BLaER1 treated with 17β-estradiol and CSF1 and Interleukin-3, amounts not matched to agents 10 nM and 100 nM (cell line): ENCODE data around the gene PCDHGB6.
"Not testable (repeated sequence)": the region's sequence is repeated elsewhere in the genome, so short reads cannot be mapped to it uniquely, and the experiment has no call there.

Experiments used
- H3K27ac ChIP-seq, 11 experiments: shearing (Covaris generic); formaldehyde crosslinking; 2 replicates each; pipeline ENCODE4 v1.8.1; 2022
- H3K27me3 ChIP-seq, 11 experiments: shearing (Covaris generic); formaldehyde crosslinking; 2 replicates each; pipeline ENCODE4 v1.8.1; 2022
- H3K36me3 ChIP-seq, 11 experiments: shearing (Covaris generic); formaldehyde crosslinking; 2 replicates each; pipeline ENCODE4 v1.8.1; 2022
- H3K4me1 ChIP-seq, 10 experiments: shearing (Covaris generic); formaldehyde crosslinking; 2 replicates each; pipeline ENCODE4 v1.8.1; 2022
- H3K4me2 ChIP-seq, 11 experiments: shearing (Covaris generic); formaldehyde crosslinking; 2 replicates each; pipeline ENCODE4 v1.8.1; 2022
- H3K4me3 ChIP-seq, 10 experiments: shearing (Covaris generic); formaldehyde crosslinking; 2 replicates each; pipeline ENCODE4 v1.8.1; 2022
- H3K9ac ChIP-seq, 11 experiments: shearing (Covaris generic); formaldehyde crosslinking; 2 replicates each; pipeline ENCODE4 v1.8.1; 2022
- H3K9me3 ChIP-seq, 11 experiments: shearing (Covaris generic); formaldehyde crosslinking; replicated peaks in 1 of 11; 2 replicates each; pipeline ENCODE4 v1.8.1; 2022
- H4K20me1 ChIP-seq, 11 experiments: shearing (Covaris generic); formaldehyde crosslinking; 2 replicates each; pipeline ENCODE4 v1.8.1; 2022
- Cebpa-rat ChIP-seq, 11 experiments: shearing (Covaris generic); IDR thresholded peaks; 2 replicates each; pipeline ENCODE4 v1.8.1; 2022

PCDHGB6 gene

GRCh38 chr5:141388661-141389060, 19.2 kb upstream of the PCDHGB6 start:
- peak; percentile 55 to 97 (median 80); a peak in 19 of 22 replicates for TF ChIP-seq Cebpa-rat (IDR thresholded peaks at IDR 0.05)
- no peak overlapping the region for H3K27ac ChIP-seq
- peaks cover 0 to 14% (median 2%) of the 10 kb centered on the region in 10 experiments; a peak in 7 of 20 replicates for H3K4me1 ChIP-seq
- no peaks in the 10 kb centered on the region; a peak in 1 of 22 replicates for H3K27me3 ChIP-seq
- peaks cover 0 to 5% (median 0%) of the 10 kb centered on the region in 11 experiments; a peak in 1 of 22 replicates for H3K36me3 ChIP-seq
- no peak overlapping the region for H3K9ac ChIP-seq
- H3K4me2 ChIP-seq = no peak overlapping the region
- H3K9me3 ChIP-seq = peaks cover 58 to 73% (median 66%) of the 10 kb centered on the region in 11 experiments
- H3K4me3 ChIP-seq = no peak overlapping the region
- no peaks in the 10 kb centered on the region for H4K20me1 ChIP-seq

GRCh38 chr5:141389153-141390042, 18.4 kb upstream of the PCDHGB6 start:
- Histone ChIP-seq H4K20me1 (no peaks in the 10 kb centered on the region), H3K27ac (peak overlapping the region in 1 of 11 experiments; percentile 44; a peak in 1 of 22 replicates), H3K4me3 (no peak overlapping the region), H3K9ac (no peak overlapping the region), H3K4me1 (peaks cover 0 to 14% (median 2%) of the 10 kb centered on the region in 10 experiments; a peak in 7 of 20 replicates), H3K36me3 (peaks cover 0 to 5% (median 0%) of the 10 kb centered on the region in 11 experiments; a peak in 1 of 22 replicates), H3K27me3 (no peaks in the 10 kb centered on the region; a peak in 1 of 22 replicates), H3K4me2 (peak overlapping the region in 3 of 11 experiments; percentile 29 to 46 (median 42); a peak in 6 of 22 replicates), H3K9me3 (peaks cover 58 to 73% (median 66%) of the 10 kb centered on the region in 11 experiments)
- TF ChIP-seq Cebpa-rat (IDR thresholded peaks at IDR 0.05) = no peak

GRCh38 chr5:141392429-141393198, 15.2 kb upstream of the PCDHGB6 start, which contains the start of gene PCDHGA8:
PCDHGA8 (plus strand) TSS chr5:141392633; CDS start chr5:141392814, 181 bp downstream.
- Histone ChIP-seq H3K27ac (no peak within 1 kb of the TSS), H3K9ac (no peak within 1 kb of the TSS), H4K20me1 (no peaks in the 10 kb centered on the region), H3K27me3 (no peaks in the 10 kb centered on the region; a peak in 1 of 22 replicates), H3K4me1 (peaks cover 0 to 14% (median 2%) of the 10 kb centered on the region in 10 experiments; a peak in 7 of 20 replicates), H3K4me3 (0 out of 20 replicates have a peak within 1 kb of the TSS, but pooled peaks of 1 of the 10 experiments have one; percentile 8), H3K4me2 (no peak within 1 kb of the TSS), H3K9me3 (peaks cover 57 to 75% (median 66%) of the 10 kb centered on the region in 11 experiments), H3K36me3 (peaks cover 0 to 5% (median 0%) of the 10 kb centered on the region in 11 experiments; a peak in 1 of 22 replicates)
- no peak for TF ChIP-seq Cebpa-rat (IDR thresholded peaks at IDR 0.05)

GRCh38 chr5:141393267-141393666, 14.6 kb upstream of the PCDHGB6 start:
- no peaks in the 10 kb centered on the region for H4K20me1 ChIP-seq
- 0 out of 20 replicates have a peak overlapping the region, but pooled peaks of 1 of the 10 experiments have one; percentile 8 for H3K4me3 ChIP-seq
- H3K27ac ChIP-seq = no peak overlapping the region
- peaks cover 58 to 78% (median 66%) of the 10 kb centered on the region in 11 experiments for H3K9me3 ChIP-seq
- no peak overlapping the region for H3K9ac ChIP-seq
- peaks cover 0 to 14% (median 2%) of the 10 kb centered on the region in 10 experiments; a peak in 7 of 20 replicates for H3K4me1 ChIP-seq
- no peaks in the 10 kb centered on the region; a peak in 1 of 22 replicates for H3K27me3 ChIP-seq
- H3K36me3 ChIP-seq = peaks cover 0 to 5% (median 0%) of the 10 kb centered on the region in 11 experiments; a peak in 1 of 22 replicates
- H3K4me2 ChIP-seq = no peak overlapping the region
- TF ChIP-seq Cebpa-rat (IDR thresholded peaks at IDR 0.05) = no peak

GRCh38 chr5:141394401-141395187, 13.2 kb upstream of the PCDHGB6 start:
- Histone ChIP-seq H3K4me1 (peaks cover 0 to 14% (median 2%) of the 10 kb centered on the region in 10 experiments; a peak in 7 of 20 replicates), H3K9me3 (peaks cover 57 to 78% (median 66%) of the 10 kb centered on the region in 11 experiments)
- H3K27ac ChIP-seq, H3K4me2 ChIP-seq, H3K4me3 ChIP-seq, H3K27me3 ChIP-seq, H3K36me3 ChIP-seq, H4K20me1 ChIP-seq, H3K9ac ChIP-seq: not testable (repeated sequence)

GRCh38 chr5:141397756-141398551, 9.9 kb upstream of the PCDHGB6 start, which contains the start of gene PCDHGB5:
PCDHGB5 (plus strand) TSS chr5:141397947; CDS start chr5:141398128, 181 bp downstream.
- not testable (repeated sequence) for H3K9ac ChIP-seq, H3K27me3 ChIP-seq, H3K36me3 ChIP-seq, H3K4me1 ChIP-seq, H4K20me1 ChIP-seq, H3K4me3 ChIP-seq, H3K27ac ChIP-seq, H3K4me2 ChIP-seq
- H3K9me3 ChIP-seq = peaks cover 60 to 81% (median 67%) of the 10 kb centered on the region in 11 experiments

GRCh38 chr5:141398608-141399007, 9.2 kb upstream of the PCDHGB6 start:
- Histone ChIP-seq H3K36me3 (no peaks in the 10 kb centered on the region), H3K9ac (no peak overlapping the region), H3K4me2 (no peak overlapping the region), H4K20me1 (no peaks in the 10 kb centered on the region), H3K27me3 (no peaks in the 10 kb centered on the region), H3K9me3 (peaks cover 58 to 81% (median 66%) of the 10 kb centered on the region in 11 experiments), H3K4me1 (no peaks in the 10 kb centered on the region), H3K4me3 (no peak overlapping the region), H3K27ac (no peak overlapping the region)
- TF ChIP-seq Cebpa-rat (IDR thresholded peaks at IDR 0.05) = no peak
